G401.6 (cell line): Measurements from ENCODE around the gene P3H1.
"Not testable (repeated sequence)": the region's sequence is repeated elsewhere in the genome, so short reads cannot be mapped to it uniquely, and the experiment has no call there.

Experiments used
- FAIRE-seq: peaks from 2 replicates; lab custom pipeline; 2012; peaks lifted over from hg19 to GRCh38; lab: Jason Lieb, UNC

P3H1 gene, protein sequence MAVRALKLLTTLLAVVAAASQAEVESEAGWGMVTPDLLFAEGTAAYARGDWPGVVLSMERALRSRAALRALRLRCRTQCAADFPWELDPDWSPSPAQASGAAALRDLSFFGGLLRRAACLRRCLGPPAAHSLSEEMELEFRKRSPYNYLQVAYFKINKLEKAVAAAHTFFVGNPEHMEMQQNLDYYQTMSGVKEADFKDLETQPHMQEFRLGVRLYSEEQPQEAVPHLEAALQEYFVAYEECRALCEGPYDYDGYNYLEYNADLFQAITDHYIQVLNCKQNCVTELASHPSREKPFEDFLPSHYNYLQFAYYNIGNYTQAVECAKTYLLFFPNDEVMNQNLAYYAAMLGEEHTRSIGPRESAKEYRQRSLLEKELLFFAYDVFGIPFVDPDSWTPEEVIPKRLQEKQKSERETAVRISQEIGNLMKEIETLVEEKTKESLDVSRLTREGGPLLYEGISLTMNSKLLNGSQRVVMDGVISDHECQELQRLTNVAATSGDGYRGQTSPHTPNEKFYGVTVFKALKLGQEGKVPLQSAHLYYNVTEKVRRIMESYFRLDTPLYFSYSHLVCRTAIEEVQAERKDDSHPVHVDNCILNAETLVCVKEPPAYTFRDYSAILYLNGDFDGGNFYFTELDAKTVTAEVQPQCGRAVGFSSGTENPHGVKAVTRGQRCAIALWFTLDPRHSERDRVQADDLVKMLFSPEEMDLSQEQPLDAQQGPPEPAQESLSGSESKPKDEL

DNA sequence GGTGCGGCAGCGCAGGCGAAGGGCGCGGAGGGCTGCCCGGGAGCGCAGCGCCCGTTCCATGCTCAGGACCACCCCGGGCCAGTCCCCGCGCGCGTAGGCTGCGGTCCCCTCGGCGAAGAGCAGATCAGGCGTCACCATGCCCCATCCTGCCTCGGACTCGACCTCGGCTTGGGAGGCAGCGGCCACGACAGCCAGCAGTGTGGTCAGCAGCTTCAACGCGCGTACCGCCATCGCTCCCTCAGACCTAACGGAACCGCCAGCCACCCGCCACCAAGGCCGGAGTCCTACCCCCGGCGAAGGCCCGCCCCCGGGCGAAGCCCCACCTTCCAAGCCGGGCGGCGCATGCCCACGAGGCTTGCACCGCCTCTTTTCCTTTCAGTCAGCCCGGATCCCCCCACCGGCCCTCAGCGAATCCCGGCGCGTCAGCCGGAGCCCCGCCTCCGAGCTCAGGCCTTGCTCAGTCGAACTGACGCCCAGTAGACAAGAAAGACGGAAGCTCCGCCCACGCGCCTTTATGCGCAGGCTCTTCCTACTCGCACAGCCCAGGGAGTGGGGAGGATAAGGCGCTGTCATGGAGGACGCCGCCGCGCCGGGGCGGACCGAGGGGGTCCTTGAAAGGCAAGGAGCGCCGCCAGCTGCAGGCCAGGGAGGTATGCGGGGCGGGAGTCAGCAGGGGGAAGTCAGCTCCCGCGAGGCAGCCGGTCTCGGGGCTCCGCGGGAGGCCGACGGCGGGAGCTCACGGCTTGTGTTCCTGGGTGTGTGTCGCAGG is at the start of gene P3H1, which contains the start of gene C1orf50:
TSS of gene P3H1 (minus strand) at position 288 of the 769 bp plus-strand sequence. CDS start at position 231, 57 bp downstream.
TSS of gene C1orf50 (plus strand) at position 509 of the 769 bp plus-strand sequence. CDS start at position 572, 63 bp downstream.
- FAIRE-seq: peak; percentile 96

DNA sequence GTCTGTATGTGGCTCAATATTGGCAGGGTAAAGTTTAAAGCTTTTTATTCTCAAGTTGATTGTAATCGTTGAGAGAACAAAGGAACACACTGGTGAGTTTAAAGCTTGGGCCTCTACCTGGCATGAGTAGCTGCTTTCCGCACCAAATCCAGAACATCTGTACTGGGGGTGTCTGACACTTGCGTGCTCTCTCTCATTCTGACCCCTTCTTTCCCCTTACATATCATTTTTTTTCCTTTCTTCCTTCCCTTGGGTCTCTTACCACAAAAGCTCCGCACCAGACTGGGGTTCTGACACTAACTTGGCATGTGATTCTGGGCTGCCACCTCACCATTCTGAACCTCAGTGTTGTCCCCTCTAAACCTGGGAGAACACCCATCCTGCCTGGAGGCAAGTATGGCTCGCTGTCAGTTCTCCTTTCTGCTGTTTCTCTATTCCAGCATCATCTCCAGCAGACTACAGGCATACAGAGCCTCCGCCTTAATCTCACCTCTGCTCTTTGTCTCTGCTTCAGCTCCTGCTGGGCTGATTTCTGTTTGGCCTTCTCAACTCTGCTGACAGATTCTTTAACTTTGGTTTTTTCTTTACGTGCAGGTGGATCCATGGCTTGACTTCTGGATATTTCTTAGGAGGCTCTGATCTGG is 49.2 kb upstream of the P3H1 start:
- FAIRE-seq: no peak

DNA sequence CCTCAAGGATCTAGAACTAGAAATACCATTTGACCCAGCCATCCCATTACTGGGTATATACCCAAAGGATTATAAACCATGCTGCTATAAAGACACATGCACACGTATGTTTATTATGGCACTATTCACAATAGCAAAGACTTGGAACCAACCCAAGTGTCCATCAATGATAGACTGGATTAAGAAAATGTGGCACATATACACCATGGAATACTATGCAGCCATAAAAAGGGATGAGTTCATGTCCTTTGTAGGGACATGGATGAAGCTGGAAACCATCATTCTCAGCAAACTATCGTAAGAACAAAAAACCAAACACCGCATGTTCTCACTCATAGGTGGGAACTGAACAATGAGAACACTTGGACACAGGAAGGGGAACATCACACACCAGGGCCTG is 48.0 kb upstream of the P3H1 start:
- not testable (repeated sequence) for FAIRE-seq

DNA sequence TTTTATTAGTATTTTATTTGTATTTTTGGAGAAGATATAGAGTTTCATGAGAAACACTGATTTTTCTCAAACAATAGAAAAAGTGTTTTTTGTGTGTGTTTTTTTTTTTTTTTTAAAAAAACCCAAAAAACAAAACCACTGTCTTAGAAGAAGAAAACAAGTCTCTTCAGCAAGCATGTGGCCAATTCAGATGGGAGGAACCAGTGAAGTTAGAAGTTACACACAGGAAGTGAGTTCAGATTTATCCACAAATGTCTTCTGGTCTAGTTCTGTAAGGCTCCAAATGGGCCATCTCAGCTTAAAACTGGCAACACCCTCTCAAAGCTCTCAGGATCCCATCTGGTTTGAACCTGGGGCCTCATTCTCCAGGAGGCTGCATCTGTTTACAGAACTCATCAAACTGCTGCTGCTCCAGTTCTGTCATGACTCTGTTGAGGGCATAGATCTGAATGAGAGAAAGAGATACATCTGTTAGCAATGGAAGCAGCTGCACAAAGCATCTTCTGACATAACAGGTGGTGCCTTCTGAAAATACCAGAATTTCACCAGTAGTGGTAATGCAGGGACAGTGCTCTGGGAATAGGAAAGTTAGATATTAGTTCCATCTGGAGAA is 40.3 kb upstream of the P3H1 start:
- FAIRE-seq: no peak

DNA sequence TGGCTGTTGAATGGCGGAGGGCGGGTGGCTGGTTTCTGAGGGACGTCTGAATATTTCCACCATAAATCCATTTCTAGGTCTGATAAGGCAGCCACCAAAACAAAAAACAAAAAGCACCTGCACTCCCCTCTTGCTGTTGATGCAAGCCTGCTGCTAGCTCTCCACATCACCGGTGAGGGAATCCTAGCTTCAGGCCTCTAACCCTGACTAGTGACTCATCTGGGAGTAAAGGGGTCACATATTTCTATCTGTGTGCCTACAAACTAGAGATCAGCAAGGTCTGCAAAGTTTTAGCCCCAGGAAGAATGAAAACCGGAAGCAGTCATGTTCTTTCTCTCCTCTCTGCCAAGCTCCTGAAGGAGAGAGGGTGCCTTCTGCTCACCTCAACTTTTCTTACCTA is 39.8 kb upstream of the P3H1 start:
- FAIRE-seq: no peak

DNA sequence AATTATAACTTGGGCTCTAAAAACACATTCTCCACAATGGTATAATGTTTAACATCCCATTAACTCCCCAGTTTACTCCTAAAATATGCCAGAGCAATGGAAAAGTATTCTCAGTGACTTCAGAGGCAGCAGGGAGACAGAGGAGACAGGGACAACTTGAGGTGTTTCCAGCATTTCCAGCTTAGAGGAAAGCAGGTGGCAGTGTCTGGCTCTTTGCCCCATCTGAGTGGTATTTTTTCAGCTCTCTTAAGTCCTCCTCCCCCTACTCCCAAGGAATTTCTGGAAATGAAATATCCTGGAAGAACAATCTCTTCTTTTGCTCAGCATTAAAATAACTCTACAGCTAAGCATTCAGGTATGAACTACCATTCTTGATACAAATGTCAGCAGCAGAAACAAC is 39.3 kb upstream of the P3H1 start:
- no peak for FAIRE-seq

DNA sequence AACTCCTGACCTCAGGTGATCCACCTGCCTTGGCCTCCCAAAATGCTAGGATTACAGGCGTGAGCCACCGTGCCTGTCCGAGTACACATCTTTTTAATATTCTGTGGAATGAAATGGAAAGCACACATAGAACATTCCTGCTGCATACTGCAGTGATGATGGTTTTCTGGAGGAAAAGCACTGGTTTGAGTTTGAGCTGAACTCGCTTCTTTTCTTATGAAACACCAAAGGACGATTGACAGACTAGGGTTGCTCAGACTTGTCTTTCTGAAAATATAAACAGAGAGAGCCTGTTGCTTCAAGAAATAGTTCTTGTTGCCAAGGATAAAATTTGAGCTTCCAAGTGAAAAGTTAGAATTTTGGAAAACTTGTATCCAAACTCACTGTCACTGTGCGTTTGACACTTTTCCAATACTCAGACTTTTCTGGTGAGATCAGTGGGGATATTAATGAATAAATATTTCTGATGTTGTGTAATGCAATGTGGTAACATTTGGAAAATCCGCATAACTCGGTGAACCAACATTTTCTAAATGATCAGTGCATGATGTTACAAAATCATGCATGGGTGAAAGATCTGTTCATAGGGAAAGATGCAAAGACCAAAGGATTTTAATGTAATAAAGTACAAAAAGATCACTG is 35.1 kb upstream of the P3H1 start:
- no peak for FAIRE-seq

DNA sequence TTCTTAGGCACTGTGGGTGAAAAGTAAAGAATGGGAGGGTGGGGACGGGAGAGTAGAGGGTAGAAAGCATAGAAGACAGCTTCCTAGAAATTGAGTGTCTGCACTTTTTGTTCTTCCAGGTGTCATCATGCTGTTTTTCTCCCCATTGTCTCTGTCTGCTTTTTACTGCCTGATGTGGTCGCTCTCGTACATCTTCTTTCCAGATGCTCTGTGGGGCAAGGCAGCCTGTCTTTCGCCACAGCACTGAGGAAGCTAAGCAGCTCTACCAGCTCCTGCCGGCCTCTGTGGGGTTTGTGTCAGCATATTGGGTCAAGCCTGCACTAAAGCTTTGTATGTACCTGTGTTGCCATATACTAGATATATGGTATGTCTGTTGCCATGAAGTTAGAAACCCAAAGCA is 31.2 kb upstream of the P3H1 start:
- no peak for FAIRE-seq

DNA sequence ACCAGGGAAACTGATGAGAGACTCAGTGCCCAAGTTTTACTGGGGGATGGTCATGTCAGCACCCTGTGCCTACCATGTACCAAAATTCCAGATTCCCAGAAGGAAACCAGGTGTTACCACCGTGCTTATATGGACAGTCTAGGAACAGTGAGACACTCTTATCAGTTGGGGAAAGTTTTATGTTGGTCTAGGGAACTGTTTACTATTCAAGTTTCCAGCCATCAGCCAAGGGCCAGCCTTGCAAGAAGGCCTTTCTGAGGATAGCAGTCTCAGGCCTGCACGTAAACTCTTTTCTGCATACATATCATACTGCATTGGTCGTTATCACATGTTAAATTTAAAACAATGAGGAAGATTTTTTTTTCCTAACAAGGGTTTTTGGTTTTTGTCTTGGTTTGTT is 30.6 kb upstream of the P3H1 start:
- no peak for FAIRE-seq

DNA sequence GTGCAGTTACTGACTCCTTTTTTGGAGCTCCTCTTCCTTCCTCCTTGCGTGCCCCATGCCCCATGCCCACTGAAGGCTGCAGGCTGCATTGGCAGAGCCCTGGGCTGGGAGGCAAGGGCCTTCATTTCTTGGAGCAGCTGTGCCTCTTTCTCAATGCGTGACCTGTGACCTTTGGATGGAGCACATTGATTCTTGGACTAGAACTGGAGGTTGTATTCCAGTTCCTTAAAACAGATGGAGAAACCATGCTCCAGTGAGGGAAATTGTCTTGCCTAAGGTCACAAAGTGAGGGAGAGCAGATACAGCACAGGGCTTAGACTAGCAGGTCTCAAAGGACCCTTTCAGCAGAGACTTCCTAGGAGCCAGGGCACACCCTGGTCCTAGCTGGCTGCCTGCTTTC is 27.0 kb upstream of the P3H1 start:
- no peak for FAIRE-seq

DNA sequence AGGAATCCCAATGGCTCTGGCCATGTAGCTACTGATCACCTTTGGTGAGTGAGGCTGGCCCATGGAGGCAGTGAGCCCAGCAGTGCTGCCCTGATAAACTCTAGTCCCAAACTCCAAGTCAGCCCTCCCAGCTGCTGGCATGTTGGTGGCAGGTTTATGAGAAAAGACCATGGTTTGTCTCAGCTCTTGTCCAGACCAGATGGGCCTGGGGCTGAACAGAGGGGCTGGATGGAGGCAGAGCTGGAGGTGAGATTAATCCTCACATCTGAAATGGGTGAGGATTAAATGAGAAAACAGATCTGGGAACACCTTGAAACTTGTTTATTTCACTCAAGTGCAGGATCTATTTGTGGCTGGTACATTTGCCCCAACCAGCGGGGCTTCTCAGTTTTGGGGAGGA is 21.2 kb upstream of the P3H1 start:
- FAIRE-seq: no peak

DNA sequence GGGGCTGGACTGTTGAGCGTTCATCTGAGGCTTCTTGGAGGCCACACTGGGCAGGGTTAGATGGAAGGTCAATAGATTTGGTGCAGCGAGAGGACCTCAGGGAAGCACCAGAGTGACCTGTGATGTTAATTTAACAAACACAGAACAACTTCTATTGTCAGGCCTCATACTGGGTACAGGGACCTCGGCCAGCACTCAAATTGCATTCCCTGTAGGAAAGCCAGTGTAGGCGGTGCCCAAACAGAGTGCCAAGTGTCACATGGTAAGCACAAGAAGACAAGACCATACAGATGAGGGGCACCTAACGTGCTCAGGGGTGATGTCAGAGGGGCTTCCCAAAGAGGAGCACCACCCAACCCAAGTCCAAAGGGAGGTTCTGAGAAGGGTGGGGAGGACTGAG is 19.3 kb upstream of the P3H1 start:
- FAIRE-seq: no peak

DNA sequence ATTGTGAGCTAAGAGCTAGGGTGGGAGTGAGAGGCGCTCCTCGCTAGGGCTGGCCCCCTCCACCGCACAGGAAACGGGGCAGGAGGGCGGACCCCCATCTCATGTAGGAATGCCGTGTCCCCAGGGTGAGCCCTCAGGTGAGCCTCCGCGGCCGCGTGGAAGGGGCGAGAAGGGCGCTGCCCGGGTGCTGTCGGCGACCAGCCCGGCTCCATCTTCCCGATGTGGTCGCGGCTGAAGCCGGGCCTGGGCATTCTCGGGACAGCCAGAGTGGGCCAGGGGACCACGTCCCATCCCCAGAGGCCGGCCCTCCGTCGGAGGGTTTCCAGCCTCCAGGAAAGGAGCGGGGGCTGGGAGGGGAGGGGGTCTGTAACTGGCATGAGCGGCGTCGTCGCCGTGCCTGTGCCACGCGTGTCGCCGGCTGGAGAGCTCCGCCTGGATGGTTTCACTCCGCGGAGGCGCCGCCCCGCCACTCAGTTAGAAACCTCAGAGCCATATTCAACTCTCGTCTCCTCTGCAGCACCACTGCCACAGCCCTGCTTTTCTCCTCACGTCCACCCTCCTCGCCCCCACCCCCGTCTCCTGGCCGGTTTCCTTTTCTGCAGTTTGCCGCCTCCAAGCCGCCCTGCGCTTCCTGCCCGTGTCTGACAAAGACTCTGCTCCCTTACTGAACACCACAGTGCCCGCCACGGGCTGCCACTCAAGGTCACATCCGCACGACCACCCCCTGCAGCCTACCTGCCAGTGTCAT is 18.3 kb upstream of the P3H1 start, which contains the start of gene TMEM269:
TSS of gene TMEM269 (plus strand) at position 46 of the 748 bp plus-strand sequence. CDS start 4,903 bp downstream, outside the sequence.
- no peak for FAIRE-seq

DNA sequence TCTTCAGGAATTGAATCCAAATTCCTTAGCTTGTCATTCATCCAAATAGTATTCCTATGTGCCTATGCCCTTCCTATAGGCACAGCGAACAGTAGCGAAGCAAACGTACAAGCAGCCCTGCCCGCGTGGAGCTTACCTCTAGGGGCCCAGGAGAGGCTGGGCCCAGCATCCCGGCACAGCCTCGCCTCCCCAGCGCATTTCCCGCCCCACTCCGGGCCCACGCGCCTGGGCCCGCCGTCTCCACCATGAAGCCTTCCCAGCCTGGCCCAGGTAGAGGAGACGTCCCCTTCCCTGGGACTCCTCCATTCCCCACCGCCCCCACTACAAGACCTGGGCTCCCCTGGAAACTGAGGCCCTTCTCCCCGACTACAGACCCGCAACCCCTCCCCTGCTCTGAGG is 17.7 kb upstream of the P3H1 start:
- no peak for FAIRE-seq

DNA sequence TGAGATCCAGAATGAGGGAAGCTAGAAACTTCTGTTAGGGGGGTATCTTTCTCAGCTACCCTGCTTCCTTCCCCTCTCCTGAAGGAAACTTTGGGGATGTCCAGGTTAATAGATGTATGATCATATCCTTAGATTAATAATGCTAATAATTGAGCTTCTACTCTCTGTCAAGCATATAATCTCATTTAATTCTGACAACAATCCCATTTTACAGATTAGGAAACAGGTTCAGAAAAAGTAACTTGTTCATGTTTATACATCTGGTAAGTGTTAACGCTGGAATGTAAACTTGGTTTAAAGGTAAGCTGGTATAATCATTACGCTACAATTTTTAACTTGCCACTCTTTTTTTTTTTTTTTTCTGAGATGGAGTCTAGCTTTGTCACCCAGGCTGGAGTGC is 16.3 kb upstream of the P3H1 start:
- no peak for FAIRE-seq

DNA sequence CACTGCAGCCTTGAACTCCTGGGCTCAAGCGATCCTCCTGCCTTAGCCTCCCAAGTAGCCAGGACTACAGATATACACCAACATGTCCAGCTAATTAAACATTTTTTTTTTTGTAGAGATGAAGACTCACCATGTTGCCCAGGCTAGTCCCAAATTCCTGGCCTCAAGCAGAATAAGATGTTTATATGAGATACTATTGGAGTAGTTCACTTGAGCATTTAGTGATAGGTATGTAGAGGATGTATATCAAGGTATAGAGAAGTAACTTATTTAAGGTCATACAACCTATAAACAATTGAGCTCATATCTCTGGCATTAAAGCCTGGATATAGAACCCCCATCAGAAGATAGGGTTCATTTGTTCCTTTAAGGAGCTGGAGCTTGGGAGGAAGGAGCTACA is 13.3 kb upstream of the P3H1 start:
- FAIRE-seq: no peak

DNA sequence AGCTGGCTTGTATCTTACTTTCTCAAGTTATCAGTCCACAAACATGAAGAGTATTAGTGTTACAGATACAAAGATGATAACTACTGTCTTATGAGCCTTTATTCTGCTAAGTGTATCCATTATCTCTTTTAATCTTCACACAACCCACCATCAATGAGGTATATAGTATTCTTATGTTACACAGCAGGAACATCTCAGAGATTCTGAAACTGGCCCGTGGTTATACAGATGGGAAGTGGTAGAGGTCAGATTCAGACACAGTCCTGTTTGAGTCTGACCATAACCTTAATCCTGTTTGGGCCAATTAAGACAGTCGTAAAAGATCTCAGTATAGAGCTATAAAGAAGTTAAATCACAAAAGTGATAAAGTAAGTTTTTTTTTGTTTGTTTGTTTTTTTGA is 12.9 kb upstream of the P3H1 start:
- FAIRE-seq: no peak

DNA sequence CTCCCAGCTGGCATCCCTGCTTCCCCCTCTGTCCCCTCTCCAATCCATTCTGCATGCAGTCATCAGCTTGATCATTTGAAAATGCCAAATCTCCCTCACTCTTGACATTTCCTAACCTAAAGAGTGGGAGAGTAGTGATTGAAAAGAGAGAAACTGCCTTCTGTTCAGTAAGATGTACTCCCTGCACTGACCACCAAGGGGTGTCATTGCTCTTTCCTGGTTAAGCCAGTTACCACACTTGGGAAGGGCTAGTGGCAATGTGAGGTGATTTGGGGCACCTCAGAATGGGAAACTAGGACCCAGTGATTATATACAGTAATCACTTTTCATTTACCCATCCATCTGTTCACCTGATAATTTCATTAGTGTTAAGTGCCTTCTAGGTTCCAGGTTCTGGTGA is 11.0 kb upstream of the P3H1 start:
- peak; percentile 68 for FAIRE-seq

DNA sequence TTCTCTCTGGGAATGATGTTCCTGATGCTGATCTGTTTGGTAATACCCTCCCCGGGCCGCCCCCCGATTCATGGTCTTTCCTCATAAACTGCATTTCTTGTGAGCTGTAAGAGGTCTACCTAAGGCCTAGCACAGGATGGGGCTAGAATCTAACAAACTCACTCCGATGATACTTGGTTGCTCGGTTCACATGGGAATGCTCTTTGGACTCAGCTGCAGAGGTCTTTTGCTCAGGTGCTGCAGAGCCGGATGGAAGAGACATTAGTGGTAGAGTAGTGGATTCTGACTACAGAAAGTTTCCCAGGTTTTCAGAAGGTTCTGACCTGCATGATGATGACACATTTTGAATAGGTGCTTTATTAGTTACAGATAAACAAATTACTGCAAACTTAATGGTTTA is 9.7 kb upstream of the P3H1 start:
- no peak for FAIRE-seq

DNA sequence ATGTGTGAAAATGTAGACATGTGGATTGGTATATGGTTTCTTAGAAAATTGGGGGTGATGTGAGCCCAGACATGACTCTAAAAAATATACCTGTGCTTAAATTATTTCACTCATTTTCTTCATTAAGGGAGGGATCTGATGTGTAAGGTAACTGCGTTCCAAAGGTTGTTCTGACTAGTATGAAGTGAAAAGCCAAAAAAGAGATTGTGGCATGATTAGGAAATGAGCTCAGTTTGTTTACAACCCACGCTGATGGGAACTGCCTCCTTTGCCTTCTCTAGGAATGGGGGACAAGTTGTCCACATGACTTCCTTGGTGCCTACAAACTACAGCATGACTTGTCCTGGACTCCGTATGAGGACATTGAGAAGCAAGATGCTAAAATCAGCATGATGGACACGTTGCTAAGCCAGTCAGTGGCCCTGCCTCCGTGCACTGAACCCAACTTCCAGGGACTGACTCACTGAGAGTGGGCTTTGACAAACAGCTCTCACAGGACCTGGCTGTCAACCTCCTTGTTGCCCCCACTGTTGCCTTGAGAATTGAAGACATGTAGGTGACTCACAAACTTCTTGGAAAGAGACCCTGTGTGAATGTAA is 8.2 kb upstream of the P3H1 start:
- no peak for FAIRE-seq
